ENCODE results near the gene CTBP2. TPM values are rescaled to one million over a fixed set of nuclear protein-coding genes. Genes with fewer than 3 reads are reported as not detected.

The CTBP2 gene
- total RNA-seq, 1 experiment from 2014 or later: 191 TPM

DNA sequence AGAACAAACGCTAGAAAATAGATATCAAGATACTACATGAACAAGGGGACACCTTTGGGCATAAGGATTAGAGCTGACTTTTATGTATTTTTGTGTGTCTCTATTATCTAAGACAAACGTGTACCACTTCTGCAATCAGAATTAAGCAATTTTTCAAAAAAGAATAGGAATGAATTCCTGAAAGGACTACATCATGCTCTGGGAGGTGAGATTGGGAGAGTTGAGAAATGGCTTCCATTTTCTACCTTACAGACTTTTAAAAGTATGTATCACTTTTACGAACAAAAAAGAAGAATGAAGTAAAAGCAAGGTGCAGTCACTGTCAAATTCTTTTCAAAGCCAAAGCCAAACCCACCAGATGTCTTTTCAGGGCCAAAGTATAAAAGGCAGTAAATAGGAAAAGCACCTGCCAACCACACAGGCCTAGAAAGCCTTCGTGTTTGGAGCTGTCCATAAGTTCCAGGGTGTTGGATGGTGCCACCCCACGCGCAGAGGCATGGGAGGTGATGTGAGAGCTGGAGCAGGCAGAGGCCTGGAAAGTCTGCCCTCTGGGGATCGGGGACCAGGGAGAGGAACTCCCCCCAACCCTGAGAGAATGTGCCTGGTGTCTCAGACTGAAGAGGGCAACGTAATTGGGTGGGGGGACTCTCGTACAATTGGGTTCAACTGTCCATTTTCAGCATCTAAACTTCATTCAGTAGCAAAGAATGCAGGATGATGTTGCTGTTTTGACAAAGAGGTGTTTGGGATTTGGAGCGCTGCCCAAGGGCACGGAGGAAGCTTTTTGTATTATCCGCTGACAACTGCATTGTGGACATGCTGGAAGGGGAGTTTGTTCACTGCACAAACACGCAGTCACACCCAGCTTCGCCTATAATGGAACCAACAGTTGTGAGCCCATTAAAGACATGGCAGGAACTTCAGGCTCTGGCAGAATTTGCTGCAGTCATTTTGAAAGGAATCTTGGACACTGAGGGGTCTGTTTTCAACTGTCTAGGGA is 17.6 kb upstream of the CTBP2 start:
- Mint-ChIP-seq H3K27ac (no peak overlapping the region), H3K4me3 (no peak overlapping the region), H3K36me3 (no peaks in the 10 kb centered on the region), H3K9me3 (peaks cover 23% of the 10 kb centered on the region), H3K27me3 (ENCODE audit: low read depth) (peaks cover 15% of the 10 kb centered on the region), H3K4me1 (peaks cover 11% of the 10 kb centered on the region)
- ChIA-PET POLR2A (no interaction called here), CTCF (no interaction called here)
- ATAC-seq (no peak), DNase-seq (ENCODE audit: low spot score) (no peak)
- TF ChIP-seq, protein P1, sequence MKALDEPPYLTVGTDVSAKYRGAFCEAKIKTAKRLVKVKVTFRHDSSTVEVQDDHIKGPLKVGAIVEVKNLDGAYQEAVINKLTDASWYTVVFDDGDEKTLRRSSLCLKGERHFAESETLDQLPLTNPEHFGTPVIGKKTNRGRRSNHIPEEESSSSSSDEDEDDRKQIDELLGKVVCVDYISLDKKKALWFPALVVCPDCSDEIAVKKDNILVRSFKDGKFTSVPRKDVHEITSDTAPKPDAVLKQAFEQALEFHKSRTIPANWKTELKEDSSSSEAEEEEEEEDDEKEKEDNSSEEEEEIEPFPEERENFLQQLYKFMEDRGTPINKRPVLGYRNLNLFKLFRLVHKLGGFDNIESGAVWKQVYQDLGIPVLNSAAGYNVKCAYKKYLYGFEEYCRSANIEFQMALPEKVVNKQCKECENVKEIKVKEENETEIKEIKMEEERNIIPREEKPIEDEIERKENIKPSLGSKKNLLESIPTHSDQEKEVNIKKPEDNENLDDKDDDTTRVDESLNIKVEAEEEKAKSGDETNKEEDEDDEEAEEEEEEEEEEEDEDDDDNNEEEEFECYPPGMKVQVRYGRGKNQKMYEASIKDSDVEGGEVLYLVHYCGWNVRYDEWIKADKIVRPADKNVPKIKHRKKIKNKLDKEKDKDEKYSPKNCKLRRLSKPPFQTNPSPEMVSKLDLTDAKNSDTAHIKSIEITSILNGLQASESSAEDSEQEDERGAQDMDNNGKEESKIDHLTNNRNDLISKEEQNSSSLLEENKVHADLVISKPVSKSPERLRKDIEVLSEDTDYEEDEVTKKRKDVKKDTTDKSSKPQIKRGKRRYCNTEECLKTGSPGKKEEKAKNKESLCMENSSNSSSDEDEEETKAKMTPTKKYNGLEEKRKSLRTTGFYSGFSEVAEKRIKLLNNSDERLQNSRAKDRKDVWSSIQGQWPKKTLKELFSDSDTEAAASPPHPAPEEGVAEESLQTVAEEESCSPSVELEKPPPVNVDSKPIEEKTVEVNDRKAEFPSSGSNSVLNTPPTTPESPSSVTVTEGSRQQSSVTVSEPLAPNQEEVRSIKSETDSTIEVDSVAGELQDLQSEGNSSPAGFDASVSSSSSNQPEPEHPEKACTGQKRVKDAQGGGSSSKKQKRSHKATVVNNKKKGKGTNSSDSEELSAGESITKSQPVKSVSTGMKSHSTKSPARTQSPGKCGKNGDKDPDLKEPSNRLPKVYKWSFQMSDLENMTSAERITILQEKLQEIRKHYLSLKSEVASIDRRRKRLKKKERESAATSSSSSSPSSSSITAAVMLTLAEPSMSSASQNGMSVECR (CRISPR knock-in tag; IDR thresholded peaks at IDR 0.05; ENCODE audit: borderline replicate concordance): no peak
- TF ChIP-seq PREB (CRISPR knock-in tag; IDR thresholded peaks at IDR 0.05; ENCODE audit: borderline replicate concordance) (no peak), ZBTB43 (CRISPR knock-in tag; IDR thresholded peaks at IDR 0.05) (no peak), SMAD4 (CRISPR knock-in tag; IDR thresholded peaks at IDR 0.05) (no peak), CREB1 (CRISPR knock-in tag; IDR thresholded peaks at IDR 0.05) (no peak), ZNF317 (CRISPR knock-in tag; IDR thresholded peaks at IDR 0.05; ENCODE audit: borderline replicate concordance, low read depth) (no peak), ZNF263 (CRISPR knock-in tag; IDR thresholded peaks at IDR 0.05; ENCODE audit: low read depth) (no peak), SOX15 (CRISPR knock-in tag; IDR thresholded peaks at IDR 0.05) (no peak), E2F5 (CRISPR knock-in tag; IDR thresholded peaks at IDR 0.05) (no peak), TP53 (CRISPR knock-in tag; IDR thresholded peaks at IDR 0.05) (no peak), RELA (CRISPR knock-in tag; IDR thresholded peaks at IDR 0.05; ENCODE audit: borderline replicate concordance) (no peak), HMGXB4 (CRISPR knock-in tag; IDR thresholded peaks at IDR 0.05) (no peak), PRRX2 (CRISPR knock-in tag; IDR thresholded peaks at IDR 0.05) (no peak), ATF3 (CRISPR knock-in tag; conservative IDR thresholded peaks at IDR 0.05) (no peak)

Measured in WTC11 (cell line).